NCI-H2196 (cell line): ENCODE results near the gene SMIM28.
"Not testable (repeated sequence)": the region's sequence is repeated elsewhere in the genome, so short reads cannot be mapped to it uniquely, and the experiment has no call there.

Experiments used
- DNase-seq: peaks from one replicate; lab custom pipeline; 2025; ENCODE audit not compliant: unreplicated experiment; lab: John Stamatoyannopoulos, UW

The SMIM28 gene

DNA sequence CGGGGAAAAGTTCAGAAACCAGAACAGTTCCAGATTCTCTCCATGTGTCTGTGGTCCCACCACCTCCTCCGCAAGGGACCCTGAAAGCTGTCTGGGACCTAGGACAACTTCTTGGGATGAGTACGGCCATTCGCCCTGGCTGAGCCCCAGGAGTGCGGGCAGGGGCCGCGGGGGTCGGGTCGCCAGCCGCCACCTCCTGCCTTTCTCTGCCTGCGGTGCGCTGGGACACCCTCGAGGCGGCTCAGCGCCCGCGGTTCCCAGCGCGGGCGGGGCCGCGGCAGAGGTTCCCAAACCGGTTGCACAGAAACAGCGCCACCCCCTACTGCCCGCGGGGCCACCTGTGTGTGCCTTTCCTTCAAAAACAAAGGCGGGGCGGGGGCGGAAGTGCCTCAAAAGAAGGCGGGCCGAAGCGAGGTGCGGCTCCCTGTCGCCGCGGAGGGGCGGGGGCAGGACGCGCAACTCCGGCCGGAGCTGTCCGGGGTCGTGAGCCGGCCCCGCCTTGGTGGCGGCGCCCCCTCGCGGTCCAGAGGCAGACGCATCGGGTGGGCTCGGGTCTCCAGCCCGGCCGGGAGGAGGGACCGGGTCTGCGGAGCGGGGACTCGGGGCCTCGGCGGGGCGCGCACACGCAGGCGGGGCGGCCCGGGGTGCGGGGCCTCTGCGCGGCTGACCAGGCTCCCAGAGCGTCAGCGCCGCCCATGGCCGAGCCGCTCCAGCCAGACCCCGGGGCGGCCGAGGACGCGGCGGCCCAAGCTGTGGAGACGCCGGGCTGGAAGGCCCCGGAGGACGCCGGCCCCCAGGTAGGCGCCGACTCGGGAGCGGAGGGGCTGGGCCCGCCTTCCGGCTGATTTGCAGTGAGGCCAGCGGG is 26.3 kb downstream of the SMIM28 start, which contains the start of gene HEBP2:
HEBP2 (plus strand) TSS at position 423 of the 865 bp plus-strand sequence; CDS start at position 696, 273 bp downstream.
- peak; percentile 95 for DNase-seq

DNA sequence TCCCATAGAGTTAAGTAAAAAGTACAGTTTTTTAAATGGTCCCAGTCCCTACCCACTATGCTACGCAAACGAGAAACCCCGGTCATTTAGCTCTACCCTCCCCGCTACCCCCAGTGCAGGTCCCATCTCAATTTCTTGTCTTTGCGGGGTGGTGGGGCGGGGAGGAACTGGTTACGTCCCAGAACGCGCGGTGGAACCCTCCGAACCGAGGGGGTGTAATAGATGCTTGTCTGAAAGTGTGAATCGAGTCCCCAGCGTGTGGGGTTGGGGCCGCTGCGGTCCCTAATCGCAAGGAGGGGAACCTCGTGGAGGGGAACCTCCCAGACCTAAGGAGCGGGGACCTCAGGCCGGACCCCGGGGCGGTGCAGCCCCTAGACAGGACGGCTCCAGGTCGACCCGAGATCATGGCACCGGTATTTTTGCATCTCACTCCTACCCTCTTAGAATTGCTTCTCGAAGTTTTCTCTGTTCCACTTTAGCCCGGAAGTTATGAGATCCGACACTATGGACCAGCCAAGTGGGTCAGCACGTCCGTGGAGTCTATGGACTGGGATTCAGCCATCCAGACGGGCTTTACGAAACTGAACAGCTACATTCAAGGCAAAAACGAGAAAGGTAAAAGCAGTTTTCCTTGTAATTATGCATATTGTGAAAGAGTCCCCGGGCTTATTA is 27.1 kb downstream of the SMIM28 start:
- DNase-seq, result no peak

DNA sequence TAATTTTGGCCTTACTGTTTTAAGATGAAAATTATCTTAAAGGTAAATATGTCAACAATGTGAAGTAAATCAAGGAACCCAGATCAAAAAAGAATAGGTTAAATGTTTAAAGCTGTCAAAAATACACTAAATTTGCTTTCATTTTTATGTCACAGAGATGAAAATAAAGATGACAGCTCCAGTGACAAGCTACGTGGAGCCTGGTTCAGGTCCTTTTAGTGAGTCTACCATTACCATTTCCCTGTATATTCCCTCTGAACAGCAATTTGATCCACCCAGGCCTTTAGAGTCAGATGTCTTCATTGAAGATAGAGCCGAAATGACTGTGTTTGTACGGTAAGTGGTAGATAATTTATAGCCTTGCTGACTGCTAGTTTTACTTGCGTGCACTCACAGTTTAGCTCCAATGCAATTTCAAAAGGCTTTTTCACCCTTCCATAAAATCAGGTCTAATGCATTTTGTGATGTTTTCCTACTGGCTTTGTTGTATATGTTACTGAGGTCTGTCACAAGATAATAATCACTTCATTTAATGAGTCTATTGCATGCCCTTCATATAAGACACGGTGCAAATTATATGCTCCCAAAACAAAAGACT is 28.2 kb downstream of the SMIM28 start:
- DNase-seq, result no peak

DNA sequence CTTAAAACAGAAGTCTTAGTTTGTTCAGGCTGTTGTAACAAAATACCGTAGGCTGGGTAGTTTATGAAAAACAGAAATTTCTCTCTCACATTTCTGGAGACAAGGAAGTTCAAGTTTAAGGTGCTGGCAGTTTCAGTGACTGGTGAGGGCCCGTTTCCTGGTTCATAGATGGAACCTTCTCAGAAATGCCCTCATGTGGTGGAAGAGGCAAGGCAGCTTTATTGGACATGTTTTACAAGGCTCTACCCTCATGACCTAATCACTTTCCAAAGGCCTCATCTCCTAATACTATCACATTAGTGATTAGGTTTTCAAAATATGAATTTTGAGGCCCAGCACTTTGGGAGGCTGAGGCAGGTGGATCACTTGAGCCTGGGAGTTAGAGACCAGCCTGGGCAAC is 28.7 kb downstream of the SMIM28 start:
- no peak for DNase-seq

DNA sequence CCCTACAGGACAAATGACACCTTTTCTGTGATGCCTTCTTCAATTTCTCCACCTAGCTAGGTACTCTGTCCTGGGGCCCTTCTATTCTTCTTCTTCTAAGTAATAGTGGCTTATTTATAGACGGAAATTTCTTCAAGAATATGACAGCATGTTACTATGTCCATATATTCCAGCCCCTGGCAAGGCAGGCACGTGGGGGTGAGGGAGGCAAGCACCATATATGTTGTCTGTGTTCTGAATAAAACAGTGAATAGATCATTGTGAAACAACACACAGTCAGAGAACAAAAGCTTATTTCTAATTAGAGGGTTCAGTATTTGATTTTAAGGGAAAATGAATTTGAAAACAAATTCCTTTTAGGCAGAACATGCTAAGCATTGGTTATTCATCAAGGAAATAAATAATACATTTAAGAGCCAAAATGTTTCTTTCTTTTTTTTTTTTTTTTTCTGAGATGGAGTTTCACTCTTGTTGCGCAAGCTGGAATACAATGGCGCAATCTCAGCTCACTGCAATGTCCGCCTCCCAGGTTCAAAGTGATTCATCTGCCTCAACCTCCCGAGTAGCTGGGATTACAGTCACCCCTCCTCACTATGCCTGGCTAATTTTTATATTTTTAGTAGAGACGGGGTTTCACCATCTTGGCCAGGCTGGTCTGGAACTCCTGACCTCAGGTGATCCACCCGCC is 32.5 kb downstream of the SMIM28 start:
- no peak for DNase-seq

DNA sequence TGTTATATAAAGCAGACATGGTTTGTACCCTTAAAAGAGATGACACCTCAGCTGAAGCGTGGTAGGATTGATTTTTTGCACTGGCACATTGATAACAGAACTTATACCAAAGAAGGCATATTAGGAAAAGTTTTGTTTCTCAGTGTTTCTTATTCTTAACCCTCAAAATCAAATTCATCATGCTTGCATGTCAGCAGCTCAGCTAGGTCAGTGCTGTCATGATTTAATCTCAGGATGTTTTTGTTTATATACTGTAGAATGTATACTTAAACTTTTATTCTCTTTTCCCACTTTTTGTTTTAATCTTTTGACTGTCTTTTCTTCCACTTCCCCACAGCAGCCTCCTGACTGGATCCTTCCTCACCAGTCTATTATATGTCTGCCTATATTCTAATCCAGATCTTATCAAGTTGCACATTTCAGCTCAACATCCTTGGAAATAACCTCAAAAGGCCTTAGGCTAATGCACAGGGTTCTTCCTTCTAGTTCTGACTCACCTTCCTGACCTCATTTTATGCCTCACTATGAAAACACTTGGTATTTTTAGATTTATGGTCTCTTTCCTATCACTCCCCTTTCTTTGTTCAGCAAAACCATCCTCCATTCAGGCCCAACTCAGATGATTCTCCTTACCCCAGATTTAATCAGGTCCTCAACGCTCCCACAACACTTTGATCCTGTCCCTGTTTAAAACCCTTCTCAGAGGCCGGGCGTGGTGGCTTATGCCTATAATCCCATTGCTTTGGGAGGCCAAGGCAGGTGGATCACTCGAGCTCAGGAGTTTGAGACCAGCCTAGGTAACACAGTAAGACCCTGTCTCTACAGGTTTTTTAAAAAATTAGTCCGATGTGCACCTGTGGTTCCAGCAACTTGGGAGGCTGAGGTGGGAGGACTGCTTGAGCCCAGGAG is 33.5 kb downstream of the SMIM28 start:
- DNase-seq, result no peak

DNA sequence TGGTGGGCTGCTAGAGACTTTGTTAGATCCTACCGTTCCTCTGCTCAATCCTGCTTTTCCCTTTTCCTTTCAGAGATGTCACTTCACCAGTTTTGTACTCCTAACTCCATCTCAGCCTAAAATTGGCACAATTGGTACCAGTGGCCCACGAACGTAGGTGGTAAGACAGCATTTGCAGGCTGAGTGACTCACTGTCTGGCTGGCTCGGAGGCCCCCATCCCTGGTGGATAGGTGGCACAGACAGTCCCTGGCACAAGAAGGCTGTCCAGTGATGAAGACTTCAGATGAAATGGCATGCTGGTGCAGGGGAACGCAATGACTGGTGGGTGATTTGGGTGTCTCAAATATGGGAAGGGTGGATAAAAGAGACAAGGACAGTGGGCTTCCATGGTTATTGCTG is 37.4 kb downstream of the SMIM28 start:
- no peak for DNase-seq

DNA sequence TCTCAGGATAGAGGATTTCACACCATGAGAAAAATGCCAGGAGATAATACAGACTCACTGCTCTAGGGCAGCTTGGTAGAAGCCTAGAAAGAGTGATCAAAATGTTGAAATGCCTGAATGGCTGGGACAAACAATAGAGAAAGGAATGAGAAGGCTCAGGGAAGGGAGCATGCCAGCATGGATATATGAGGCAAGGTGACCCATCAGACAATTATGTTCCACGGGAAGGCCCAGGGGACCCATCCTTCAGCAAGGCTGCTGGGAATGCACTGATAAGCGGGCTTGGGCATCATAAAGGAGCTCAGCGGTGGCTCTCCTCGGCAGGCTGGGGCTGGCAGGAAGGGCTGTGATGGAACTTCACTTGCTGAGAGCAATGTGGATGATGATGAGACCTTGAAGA is 38.5 kb downstream of the SMIM28 start:
- no peak for DNase-seq

DNA sequence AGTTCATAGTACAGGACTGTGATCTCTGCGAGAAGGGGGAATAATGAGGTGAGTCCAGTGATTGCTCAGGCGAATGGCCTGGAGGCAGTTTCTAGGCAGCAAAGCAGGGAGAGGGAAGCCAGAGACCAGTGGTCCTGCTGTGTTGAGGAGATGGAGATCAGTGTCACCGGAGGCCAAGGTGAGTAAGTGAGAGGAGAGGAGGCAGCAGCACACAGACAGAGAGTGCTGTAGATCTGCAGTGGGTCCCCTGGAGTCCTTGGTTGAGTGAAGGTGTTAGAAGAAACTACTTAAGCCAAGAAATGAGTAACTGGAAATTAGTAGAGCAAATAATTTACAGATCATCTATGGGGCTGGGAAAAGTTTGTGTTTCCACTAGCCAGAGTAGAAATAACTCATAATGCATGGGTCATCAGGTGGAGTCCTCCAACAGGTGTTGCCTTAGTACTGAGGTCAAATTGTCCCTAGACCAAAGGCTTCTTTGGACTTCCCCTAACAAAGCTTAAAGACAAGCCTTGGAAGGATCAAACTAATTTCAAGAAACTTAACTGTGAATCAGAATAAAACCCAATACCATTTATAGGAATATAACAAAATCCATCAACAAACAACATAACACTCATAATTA is 39.9 kb downstream of the SMIM28 start:
- DNase-seq, result no peak

DNA sequence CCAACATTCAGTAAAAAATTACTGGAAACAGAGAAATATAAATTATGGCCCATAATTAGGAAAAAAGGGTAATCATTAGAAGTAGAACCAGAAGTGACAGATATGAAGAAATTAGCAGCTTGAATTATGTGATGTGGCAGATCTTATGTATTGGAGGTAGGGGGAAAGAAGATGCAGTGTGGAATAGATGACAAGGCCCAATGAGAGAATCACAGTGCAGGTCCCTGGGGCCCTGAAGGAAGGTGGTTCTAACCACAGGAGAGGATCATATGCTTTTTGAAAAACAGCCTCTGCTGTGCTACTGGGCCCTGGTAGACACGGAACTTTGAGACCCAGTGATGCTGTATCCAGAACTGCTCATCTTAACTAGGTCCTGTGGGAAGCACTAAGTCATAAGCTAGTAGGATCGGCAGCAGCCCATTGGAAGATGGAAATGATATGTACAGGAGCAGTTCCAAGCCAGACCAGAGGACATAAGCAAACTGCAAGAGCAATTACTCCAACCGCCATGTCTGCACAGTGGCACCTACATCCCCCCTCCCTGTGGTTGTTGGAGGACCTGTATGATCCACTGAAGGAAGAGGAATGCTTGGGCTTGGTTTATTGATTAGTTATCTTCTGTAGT is 40.5 kb downstream of the SMIM28 start:
- DNase-seq, result no peak

DNA sequence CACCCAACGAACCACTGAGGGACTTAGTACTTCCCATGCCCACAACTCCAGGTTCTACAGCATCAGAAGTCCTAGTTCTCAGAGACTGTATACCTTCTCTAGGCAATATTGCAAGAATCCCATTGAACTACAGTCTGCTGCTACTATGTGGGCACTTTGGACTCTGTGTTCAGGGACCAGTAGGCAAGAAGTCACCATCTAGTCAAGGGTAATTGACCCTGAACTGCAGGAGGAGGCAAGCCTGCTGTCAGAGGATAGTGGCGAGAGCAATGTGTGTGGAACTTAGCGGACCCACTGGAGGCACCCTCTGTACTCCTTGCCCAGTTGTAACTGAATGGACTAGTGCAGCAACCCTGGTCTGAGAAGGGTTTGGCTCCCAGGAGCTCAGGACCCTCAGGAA is 42.1 kb downstream of the SMIM28 start:
- DNase-seq, result no peak

DNA sequence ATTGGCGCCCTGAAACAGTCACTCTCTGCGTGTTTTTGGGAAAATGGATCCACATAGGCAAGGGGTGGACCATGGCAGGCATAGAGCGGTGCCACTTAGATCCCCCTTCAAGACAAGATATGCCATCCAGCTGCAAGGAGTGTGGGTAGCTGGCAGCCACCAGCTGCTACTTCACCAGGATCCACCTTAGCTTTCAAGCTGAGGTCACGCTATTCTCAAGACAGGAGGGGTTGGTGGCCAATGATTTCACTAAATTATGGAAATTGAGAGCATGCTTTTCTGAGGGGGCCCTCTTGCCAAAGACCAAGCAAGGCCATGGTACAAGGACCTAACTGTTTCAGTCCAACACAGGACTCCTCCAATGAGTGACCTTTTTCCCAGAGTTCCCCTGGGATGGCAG is 42.7 kb downstream of the SMIM28 start:
- no peak for DNase-seq

DNA sequence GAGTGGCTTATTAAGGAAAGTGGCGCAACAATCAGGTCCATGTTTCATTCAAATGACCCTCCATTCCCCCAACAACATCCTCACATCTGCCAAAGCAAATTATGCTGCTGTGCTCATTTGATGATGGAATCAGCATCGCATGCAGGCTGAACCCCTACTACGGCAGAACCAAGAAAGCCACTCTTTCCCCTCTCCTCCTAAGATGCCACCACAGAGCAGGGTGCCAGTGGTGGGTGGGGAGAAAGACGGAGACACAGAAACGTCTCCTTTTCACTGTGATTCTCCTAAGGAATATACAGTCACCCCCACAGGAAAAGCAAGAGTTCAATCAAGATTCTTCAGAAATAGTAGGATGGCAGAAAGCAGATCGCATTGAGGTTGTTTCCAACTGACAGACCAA is 43.4 kb downstream of the SMIM28 start:
- no peak for DNase-seq

DNA sequence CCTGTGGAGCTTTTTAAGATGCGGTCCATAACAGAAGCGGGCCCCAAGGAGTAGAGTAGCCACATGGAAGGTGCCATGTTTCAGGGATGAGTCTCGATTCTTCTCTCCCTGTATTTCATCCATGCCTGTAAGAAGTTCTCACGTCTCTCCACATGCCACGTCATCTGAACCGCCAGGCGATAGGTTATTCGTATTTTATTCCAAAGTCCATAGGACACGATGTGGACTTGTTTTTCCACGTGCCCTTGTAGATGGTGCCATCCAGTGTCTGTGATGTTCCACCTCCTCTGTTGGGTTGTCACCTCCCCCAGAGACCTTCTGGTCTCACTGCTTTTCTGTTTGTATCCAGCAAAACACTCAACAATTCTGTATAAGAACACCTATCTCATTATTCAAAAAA is 43.9 kb downstream of the SMIM28 start:
- no peak for DNase-seq

DNA sequence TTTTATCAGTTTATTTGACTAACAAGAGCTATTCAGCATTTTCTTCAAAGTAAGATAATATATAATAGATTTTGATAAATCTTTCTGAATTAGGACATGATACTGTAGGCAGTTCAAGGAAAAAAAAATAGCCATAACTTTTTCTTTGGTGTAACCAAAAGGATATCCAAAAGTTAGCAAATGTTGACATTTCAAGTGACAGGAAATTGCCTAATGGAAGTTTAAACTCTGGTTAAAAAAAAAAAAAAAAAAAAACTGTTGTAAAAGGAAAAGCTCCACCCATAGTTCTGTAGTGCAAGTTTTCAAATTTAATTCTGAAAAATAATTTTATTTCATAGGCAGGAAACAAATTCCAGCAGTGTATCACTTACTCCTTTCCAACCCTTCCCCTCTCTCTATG is 45.2 kb downstream of the SMIM28 start:
- no peak for DNase-seq

DNA sequence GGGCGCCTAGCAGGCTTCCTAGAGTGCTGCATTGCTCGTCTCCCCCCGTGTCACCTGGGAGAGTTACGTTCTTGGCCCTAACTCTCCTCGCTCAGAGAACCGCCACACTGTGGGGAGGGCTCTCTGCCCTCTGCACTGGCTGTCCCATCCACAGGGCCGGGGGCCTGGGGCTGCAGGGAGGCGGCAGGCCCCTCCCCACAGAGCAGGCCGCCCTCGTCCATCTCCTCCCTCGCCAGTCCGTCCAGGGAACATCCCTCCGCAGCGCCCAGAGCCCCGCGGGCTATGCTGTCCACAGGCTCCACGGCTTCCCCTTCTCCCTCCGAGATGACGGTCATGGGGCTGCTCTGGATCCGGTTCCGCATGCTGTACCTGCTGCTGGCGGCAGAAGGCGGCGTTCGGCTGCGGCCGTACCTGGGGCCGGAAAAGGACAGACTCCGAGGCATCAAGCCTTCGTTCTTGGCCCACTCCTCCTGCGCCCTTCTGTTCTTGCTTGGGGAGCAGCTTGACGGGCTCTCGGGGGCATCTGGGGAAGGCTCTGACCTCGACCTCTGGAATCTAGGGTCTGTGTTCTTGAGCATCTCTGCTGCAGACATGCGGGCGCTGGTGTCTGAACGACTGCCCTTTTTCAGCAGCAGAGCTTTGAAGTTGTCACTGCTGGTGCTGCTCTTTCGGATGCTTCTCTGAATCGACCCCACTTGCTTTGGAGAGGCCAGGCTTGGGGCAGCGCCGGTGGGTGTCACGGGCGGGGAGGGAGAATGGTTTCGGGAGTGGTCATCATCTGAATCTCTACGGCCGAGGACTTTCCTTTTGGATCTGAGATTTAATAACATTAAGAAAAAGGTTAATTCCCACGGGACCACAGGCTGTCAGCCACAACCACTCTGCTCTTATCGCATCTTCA is 46.5 kb downstream of the SMIM28 start:
- DNase-seq, result no peak

DNA sequence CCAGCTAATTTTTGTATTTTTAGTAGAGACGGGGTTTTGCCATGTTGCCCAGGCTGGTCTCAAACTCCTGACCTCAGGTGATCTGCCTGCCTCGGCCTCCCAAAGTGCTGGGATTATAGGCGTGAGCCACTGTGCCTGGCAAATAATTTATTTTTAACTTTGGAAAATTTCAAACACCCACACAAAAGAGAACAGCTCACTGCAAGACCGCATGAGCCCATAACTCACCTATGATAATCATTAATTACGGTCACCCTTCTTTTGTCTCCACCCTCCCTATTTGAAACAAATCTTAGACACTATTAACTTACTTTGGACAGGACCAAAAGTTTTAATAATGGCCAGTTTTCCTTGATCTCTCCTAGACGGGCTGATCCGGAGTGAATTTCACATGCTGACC is 47.6 kb downstream of the SMIM28 start:
- DNase-seq, result not testable (repeated sequence)

DNA sequence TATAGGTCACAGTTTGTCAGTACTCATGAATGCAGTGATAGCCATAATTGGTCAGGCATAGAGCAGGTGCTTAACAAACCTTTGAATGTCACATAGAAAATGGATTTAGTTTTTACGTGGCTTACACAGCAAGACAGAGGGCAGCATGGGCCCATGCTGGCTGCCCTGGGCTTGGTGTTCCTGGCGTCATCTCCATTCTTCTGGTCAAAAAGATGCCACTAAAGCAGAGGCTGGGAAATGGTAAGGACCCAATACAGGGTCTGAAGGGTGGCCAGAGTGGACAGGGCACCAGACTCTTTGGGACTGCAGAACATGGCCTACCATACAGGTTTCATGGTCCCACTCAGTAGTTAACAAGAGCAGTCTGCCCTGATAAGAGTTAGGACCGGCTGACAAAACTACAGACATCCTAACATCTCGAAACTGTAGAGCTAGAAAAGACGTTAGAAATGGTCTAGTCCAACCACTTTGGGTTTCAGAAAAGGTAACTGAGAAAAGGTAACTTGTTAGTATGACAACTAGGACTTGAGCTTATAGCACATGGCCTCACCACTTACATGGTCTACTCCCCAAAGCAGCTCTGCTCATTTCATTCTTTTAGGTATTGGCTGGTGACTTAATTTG is 48.9 kb downstream of the SMIM28 start:
- no peak for DNase-seq
